ENCODE measurements around the gene INPP5A. TPM values are rescaled to one million over a fixed set of nuclear protein-coding genes. Genes with fewer than 3 reads are reported as not detected.

INPP5A gene
- total RNA-seq, 1 donor from 2014 or later, result 14.2 TPM

- Mint-ChIP-seq H3K36me3 (no peaks in the 10 kb centered on the region), H3K4me1 (peaks cover 21% of the 10 kb centered on the region), H3K27me3 (ENCODE audit: insufficient read depth, low read depth) (peaks cover 6% of the 10 kb centered on the region), H3K27ac (no peak overlapping the region), H3K9me3 (no peaks in the 10 kb centered on the region), H3K4me3 (no peak overlapping the region)
- H3K27me3 ChIP-seq, result no peaks in the 10 kb centered on the region
- H3K4me2 ChIP-seq, result no peak overlapping the region
- H3K4me3 ChIP-seq, result no peak overlapping the region
- no peaks in the 10 kb centered on the region for H3K9me3 ChIP-seq (ENCODE audit: low read depth)
- H2AFZ ChIP-seq (replicated peaks), result no peak overlapping the region
- no peaks in the 10 kb centered on the region for H3K36me3 ChIP-seq
- peaks cover 4% of the 10 kb centered on the region for H3K4me1 ChIP-seq
- DNase-seq (ENCODE audit: low spot score), result no peak
- no peak overlapping the region for H3K9ac ChIP-seq
- no peak for TF ChIP-seq EZH2phosphoT487 (IDR thresholded peaks at IDR 0.05)
- no peak for TF ChIP-seq EZH2 (IDR thresholded peaks at IDR 0.05)
- no peak for TF ChIP-seq CTCF (IDR thresholded peaks at IDR 0.05)
- no peaks in the 10 kb centered on the region for H3K79me2 ChIP-seq (ENCODE audit: low read depth)
- no peaks in the 10 kb centered on the region for H4K20me1 ChIP-seq (ENCODE audit: low read depth)
- no peak overlapping the region for H3K27ac ChIP-seq
- no peaks in the 10 kb centered on the region for H3F3A ChIP-seq (ENCODE audit: low read depth)
These were observed 72.6 kb downstream of the INPP5A start for GRCh38 chr10:132610071-132610701.

GRCh38 chr10:132611026-132611910 lies 73.7 kb downstream of the INPP5A start:
- H4K20me1 ChIP-seq (ENCODE audit: low read depth), result no peaks in the 10 kb centered on the region
- H3K27ac Mint-ChIP-seq, result no peak overlapping the region

GRCh38 chr10:132611986-132612385 lies 74.4 kb downstream of the INPP5A start:
- H3K4me2 ChIP-seq, result no peak overlapping the region
- Mint-ChIP-seq H3K4me1 (peaks cover 14% of the 10 kb centered on the region), H3K27me3 (ENCODE audit: insufficient read depth, low read depth) (peaks cover 6% of the 10 kb centered on the region), H3K4me3 (no peak overlapping the region), H3K9me3 (no peaks in the 10 kb centered on the region), H3K27ac (no peak overlapping the region), H3K36me3 (no peaks in the 10 kb centered on the region)
- H3K27ac ChIP-seq, result no peak overlapping the region
- no peak for DNase-seq (ENCODE audit: low spot score)
- H3K4me3 ChIP-seq, result no peak overlapping the region
- no peaks in the 10 kb centered on the region for H3K27me3 ChIP-seq
- peaks cover 4% of the 10 kb centered on the region for H3K4me1 ChIP-seq
- no peaks in the 10 kb centered on the region for H3F3A ChIP-seq (ENCODE audit: low read depth)
- H3K9me3 ChIP-seq (ENCODE audit: low read depth), result no peaks in the 10 kb centered on the region
- no peaks in the 10 kb centered on the region for H4K20me1 ChIP-seq (ENCODE audit: low read depth)
- TF ChIP-seq CTCF (IDR thresholded peaks at IDR 0.05) (no peak), EZH2phosphoT487 (IDR thresholded peaks at IDR 0.05) (no peak), EZH2 (IDR thresholded peaks at IDR 0.05) (no peak)
- H3K36me3 ChIP-seq, result no peaks in the 10 kb centered on the region
- no peak overlapping the region for H3K9ac ChIP-seq
- no peak overlapping the region for H2AFZ ChIP-seq (replicated peaks)
- no peaks in the 10 kb centered on the region for H3K79me2 ChIP-seq (ENCODE audit: low read depth)

More at GRCh38 chr10:132611026-132611910, 73.7 kb downstream of the INPP5A start:
- H3K27ac ChIP-seq, result no peak overlapping the region
- H3K9me3 ChIP-seq (ENCODE audit: low read depth), result no peaks in the 10 kb centered on the region
- H3K27me3 Mint-ChIP-seq (ENCODE audit: insufficient read depth, low read depth), result peaks cover 8% of the 10 kb centered on the region
- no peaks in the 10 kb centered on the region for H3K27me3 ChIP-seq
- H3K36me3 Mint-ChIP-seq, result no peaks in the 10 kb centered on the region
- no peaks in the 10 kb centered on the region for H3K36me3 ChIP-seq
- H3K79me2 ChIP-seq (ENCODE audit: low read depth), result no peaks in the 10 kb centered on the region
- H3K9me3 Mint-ChIP-seq, result no peaks in the 10 kb centered on the region
- no peak for DNase-seq (ENCODE audit: low spot score)
- TF ChIP-seq CTCF (IDR thresholded peaks at IDR 0.05), result no peak
- no peak for TF ChIP-seq EZH2phosphoT487 (IDR thresholded peaks at IDR 0.05)
- no peak overlapping the region for H3K9ac ChIP-seq
- no peaks in the 10 kb centered on the region for H3F3A ChIP-seq (ENCODE audit: low read depth)
- H3K4me1 ChIP-seq, result peaks cover 4% of the 10 kb centered on the region
- no peak overlapping the region for H3K4me2 ChIP-seq
- H3K4me3 Mint-ChIP-seq, result no peak overlapping the region
- H3K4me3 ChIP-seq, result no peak overlapping the region
- H2AFZ ChIP-seq (replicated peaks), result no peak overlapping the region
- peaks cover 21% of the 10 kb centered on the region for H3K4me1 Mint-ChIP-seq
